ENCODE results near the gene NMRK1. TPM values are rescaled to one million over a fixed set of nuclear protein-coding genes. Genes with fewer than 3 reads are reported as not detected.

Gene NMRK1
- total RNA-seq, 2 donors from 2014 or later, result 17.0 to 28.4 TPM

GRCh38 chr9:75019654-75020053, 68.3 kb downstream of the NMRK1 start:
- ATAC-seq, result no peak
- no peak for DNase-seq
- intact Hi-C loops (cut with DNase I, micrococcal nuclease), result no loop called here

GRCh38 chr9:75019022-75019421, 68.9 kb downstream of the NMRK1 start:
- intact Hi-C loops (cut with DNase I, micrococcal nuclease), result no loop called here
- ATAC-seq (no peak), DNase-seq (no peak)

- intact Hi-C loops (cut with DNase I, micrococcal nuclease), result no loop called here
- no peak for DNase-seq
- ATAC-seq, result peak; percentile 73
Observed at GRCh38 chr9:75017378-75017777, 70.6 kb downstream of the NMRK1 start.

- intact Hi-C loops (cut with DNase I, micrococcal nuclease), result no loop called here
- DNase-seq, result no peak
- no peak for ATAC-seq
Observed at GRCh38 chr9:75013735-75014134, 74.2 kb downstream of the NMRK1 start.

Other genes starting within 250 kb of the NMRK1 start
- gene TRPM6, start 200.2 kb downstream of the NMRK1 start, total RNA-seq, result 10 to 100 TPM; 48.0 to 88.4 TPM
- gene C9orf40, start 135.2 kb downstream of the NMRK1 start, total RNA-seq, result 10 to 100 TPM in 1 of 2 donors, 1 to 10 TPM in 1; 9.6 to 10.7 TPM
- gene CARNMT1, start 59.9 kb downstream of the NMRK1 start, total RNA-seq, result 10 to 100 TPM; 19.1 to 19.9 TPM
- gene OSTF1, start 359 bp upstream of the NMRK1 start, total RNA-seq, result 10 to 100 TPM; 69.4 to 75.1 TPM